WTC11 (cell line): ENCODE results near the gene CDH19. TPM values are rescaled to one million over a fixed set of nuclear protein-coding genes. Genes with fewer than 3 reads are reported as not detected.

Experiments
- ATAC-seq: fragments of 200-7000 bp; cut with Tn5 transposase; 2 replicates; pipeline ENCODE4 v1.10.0; 2021; ENCODE audit warnings: mild to moderate bottlenecking, moderate library complexity
- CTCF ChIA-PET: fragments of 300-600 bp; sonication (Branson Sonifier 250); formaldehyde crosslinking; loops from one replicate; lab custom pipeline; 2021; ENCODE audit warnings: antibody characterized with exemption; lab: Charles Lee
- POLR2A ChIA-PET: fragments of 350-600 bp; sonication (Branson Sonifier 250); formaldehyde crosslinking; loops from one replicate; lab custom pipeline; 2021; ENCODE audit warnings: antibody characterized with exemption; lab: Charles Lee
- DNase-seq: peaks from one replicate; pipeline ENCODE4 v3.0.0; 2021; ENCODE audit warnings: low spot score
- H3K27ac Mint-ChIP-seq: 2 replicates; pipeline ENCODE4 v1.8.0; 2021; ENCODE audit warnings: mixed read lengths
- H3K27me3 Mint-ChIP-seq: 2 replicates; pipeline ENCODE4 v1.8.0; 2021; ENCODE audit warnings: low read depth, mild to moderate bottlenecking, moderate library complexity, mixed read lengths
- H3K36me3 Mint-ChIP-seq: 2 replicates; pipeline ENCODE4 v1.8.0; 2021; ENCODE audit warnings: mixed read lengths
- H3K4me1 Mint-ChIP-seq: 2 replicates; pipeline ENCODE4 v1.8.0; 2022; ENCODE audit warnings: mixed read lengths
- H3K4me3 Mint-ChIP-seq: 2 replicates; pipeline ENCODE4 v1.8.0; 2021; ENCODE audit warnings: mild to moderate bottlenecking, moderate library complexity, mixed read lengths
- H3K9me3 Mint-ChIP-seq: 2 replicates; pipeline ENCODE4 v1.8.0; 2021; ENCODE audit warnings: mixed read lengths
- ATF1 ChIP-seq: sonication (generic); formaldehyde crosslinking; IDR thresholded peaks from 2 replicates; pipeline ENCODE4 v1.8.1; 2023; ENCODE audit warnings: mild to moderate bottlenecking, moderate library complexity, missing genetic modification reagents
- CBFB ChIP-seq: sonication (generic); formaldehyde crosslinking; IDR thresholded peaks from 2 replicates; pipeline ENCODE4 v1.8.1; 2022; ENCODE audit warnings: mild to moderate bottlenecking, low read depth, missing genetic modification reagents
- CREM ChIP-seq: sonication (generic); formaldehyde crosslinking; IDR thresholded peaks from 2 replicates; pipeline ENCODE4 v1.8.1; 2022; ENCODE audit warnings: mild to moderate bottlenecking, missing genetic modification reagents, moderate library complexity
- EMX1 ChIP-seq: fragments of 250-450 bp; sonication (Bioruptor Pico); IDR thresholded peaks from 2 replicates; pipeline ENCODE4 v1.8.0; 2021; ENCODE audit warnings: mild to moderate bottlenecking
- GABPB1 ChIP-seq: sonication (generic); formaldehyde crosslinking; IDR thresholded peaks from 2 replicates; pipeline ENCODE4 v1.8.1; 2023; ENCODE audit warnings: mild to moderate bottlenecking, missing genetic modification reagents
- GRHL2 ChIP-seq: fragments of 250-450 bp; sonication (Bioruptor Pico); IDR thresholded peaks from 2 replicates; pipeline ENCODE4 v1.8.0; 2022; ENCODE audit warnings: mild to moderate bottlenecking, moderate library complexity; ENCODE audit not compliant: insufficient replicate concordance, severe bottlenecking
- IRF2 ChIP-seq: sonication (generic); formaldehyde crosslinking; IDR thresholded peaks from 2 replicates; pipeline ENCODE4 v1.8.0; 2022; ENCODE audit warnings: low read depth, missing genetic modification reagents, borderline replicate concordance
- KAT7 ChIP-seq: sonication (generic); formaldehyde crosslinking; IDR thresholded peaks from 2 replicates; pipeline ENCODE4 v1.8.1; 2023; ENCODE audit warnings: missing genetic modification reagents, mild to moderate bottlenecking, borderline replicate concordance
- NR1H2 ChIP-seq: sonication (generic); formaldehyde crosslinking; IDR thresholded peaks from 2 replicates; pipeline ENCODE4 v1.9.0; 2021; ENCODE audit warnings: mild to moderate bottlenecking, moderate library complexity, missing genetic modification reagents
- NR2C2 ChIP-seq: sonication (generic); formaldehyde crosslinking; IDR thresholded peaks from 2 replicates; pipeline ENCODE4 v1.8.0; 2022; ENCODE audit warnings: mild to moderate bottlenecking, missing genetic modification reagents
- SP1 ChIP-seq: sonication (generic); formaldehyde crosslinking; conservative IDR thresholded peaks from 2 replicates; pipeline ENCODE4 v1.8.1; 2022; ENCODE audit warnings: missing genetic modification reagents
- TEAD1 ChIP-seq: sonication (generic); formaldehyde crosslinking; IDR thresholded peaks from 2 replicates; pipeline ENCODE4 v1.8.0; 2022; ENCODE audit warnings: mild to moderate bottlenecking, missing genetic modification reagents
- TEAD4 ChIP-seq: sonication (generic); formaldehyde crosslinking; IDR thresholded peaks from 2 replicates; pipeline ENCODE4 v1.8.0; 2022; ENCODE audit warnings: mild to moderate bottlenecking, missing genetic modification reagents
- ZNF138 ChIP-seq: sonication (generic); formaldehyde crosslinking; conservative IDR thresholded peaks from 2 replicates; pipeline ENCODE4 v1.8.1; 2022; ENCODE audit warnings: mild to moderate bottlenecking, moderate library complexity, missing genetic modification reagents
- ZNF219 ChIP-seq: sonication (generic); formaldehyde crosslinking; IDR thresholded peaks from 2 replicates; pipeline ENCODE4 v1.8.0; 2023; ENCODE audit warnings: missing genetic modification reagents, mild to moderate bottlenecking, borderline replicate concordance
- ZNF317 ChIP-seq: sonication (generic); formaldehyde crosslinking; IDR thresholded peaks from 2 replicates; pipeline ENCODE4 v1.8.1; 2023; ENCODE audit warnings: low read depth, mild to moderate bottlenecking, moderate library complexity, missing genetic modification reagents, borderline replicate concordance
- total RNA-seq: library from RNA; stranded (reverse); gene quantifications from 3 replicates; pipeline ENCODE4 v1.2.3, GENCODE V29; 2021
- TF ChIP-seq, protein P1 (sequence below): sonication (generic); formaldehyde crosslinking; IDR thresholded peaks from 2 replicates; pipeline ENCODE4 v1.8.0; 2022; ENCODE audit warnings: mild to moderate bottlenecking, missing genetic modification reagents
- TF ChIP-seq, protein P2 (sequence below): sonication (generic); formaldehyde crosslinking; conservative IDR thresholded peaks from 2 replicates; pipeline ENCODE4 v1.8.1; 2023; ENCODE audit warnings: mild to moderate bottlenecking, low read depth, missing genetic modification reagents, moderate library complexity
- TF ChIP-seq, protein P3 (sequence below): sonication (generic); formaldehyde crosslinking; IDR thresholded peaks from 2 replicates; pipeline ENCODE4 v1.8.1; 2023; ENCODE audit warnings: mild to moderate bottlenecking, missing genetic modification reagents, moderate library complexity
- TF ChIP-seq, protein P4 (sequence below): sonication (generic); formaldehyde crosslinking; IDR thresholded peaks from 2 replicates; pipeline ENCODE4 v1.8.1; 2023; ENCODE audit warnings: mild to moderate bottlenecking, missing genetic modification reagents
- TF ChIP-seq, protein P5 (sequence below): sonication (generic); formaldehyde crosslinking; IDR thresholded peaks from 2 replicates; pipeline ENCODE4 v1.8.1; 2022; ENCODE audit warnings: mild to moderate bottlenecking, moderate library complexity, missing genetic modification reagents

Gene CDH19
- total RNA-seq, 1 experiment from 2014 or later, result not detected

DNA sequence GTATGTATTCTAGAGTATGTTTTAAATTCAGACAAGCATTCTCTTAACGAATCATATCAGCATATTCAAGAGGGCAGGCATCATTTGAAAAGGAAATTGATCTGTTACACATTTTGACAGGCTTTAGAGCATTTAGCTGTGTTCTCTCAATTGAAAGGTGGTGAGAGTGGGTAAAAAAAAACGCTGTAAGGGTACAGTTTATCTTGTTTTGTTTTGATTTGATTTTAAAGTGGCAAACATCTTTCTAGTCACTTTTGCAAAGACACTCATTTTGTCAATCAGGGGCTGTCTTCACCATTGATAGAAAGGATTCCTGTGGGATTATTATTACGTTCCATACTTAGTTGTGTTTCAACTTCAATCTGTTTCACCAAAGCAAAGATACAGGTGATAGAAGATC is 2.2 kb downstream of the CDH19 start (continued):
- TF ChIP-seq, protein P1, sequence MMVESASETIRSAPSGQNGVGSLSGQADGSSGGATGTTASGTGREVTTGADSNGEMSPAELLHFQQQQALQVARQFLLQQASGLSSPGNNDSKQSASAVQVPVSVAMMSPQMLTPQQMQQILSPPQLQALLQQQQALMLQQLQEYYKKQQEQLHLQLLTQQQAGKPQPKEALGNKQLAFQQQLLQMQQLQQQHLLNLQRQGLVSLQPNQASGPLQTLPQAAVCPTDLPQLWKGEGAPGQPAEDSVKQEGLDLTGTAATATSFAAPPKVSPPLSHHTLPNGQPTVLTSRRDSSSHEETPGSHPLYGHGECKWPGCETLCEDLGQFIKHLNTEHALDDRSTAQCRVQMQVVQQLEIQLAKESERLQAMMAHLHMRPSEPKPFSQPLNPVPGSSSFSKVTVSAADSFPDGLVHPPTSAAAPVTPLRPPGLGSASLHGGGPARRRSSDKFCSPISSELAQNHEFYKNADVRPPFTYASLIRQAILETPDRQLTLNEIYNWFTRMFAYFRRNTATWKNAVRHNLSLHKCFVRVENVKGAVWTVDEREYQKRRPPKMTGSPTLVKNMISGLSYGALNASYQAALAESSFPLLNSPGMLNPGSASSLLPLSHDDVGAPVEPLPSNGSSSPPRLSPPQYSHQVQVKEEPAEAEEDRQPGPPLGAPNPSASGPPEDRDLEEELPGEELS (CRISPR knock-in tag), result no peak

DNA sequence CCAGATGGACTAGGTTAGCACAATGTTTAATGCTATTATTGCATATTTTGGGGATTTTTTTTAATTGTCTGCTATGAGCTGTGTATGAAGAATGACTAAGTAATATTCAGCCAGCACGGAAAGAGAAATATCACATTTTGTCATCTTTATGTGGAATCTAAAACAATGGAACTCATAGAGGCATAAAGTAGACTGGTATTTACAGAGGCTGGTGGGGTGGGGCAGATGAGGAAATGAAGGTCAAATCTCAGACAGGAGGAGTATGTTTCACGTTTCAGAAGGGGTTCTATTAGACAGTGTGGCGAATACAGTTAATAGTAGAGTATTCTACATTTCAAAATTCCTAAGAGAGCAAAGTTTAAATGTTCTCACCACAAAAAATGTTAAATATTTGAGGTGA is 4.7 kb downstream of the CDH19 start:
- ATAC-seq (no peak), DNase-seq (no peak)
- H3K4me3 Mint-ChIP-seq, result no peak overlapping the region
- no peaks in the 10 kb centered on the region for H3K27me3 Mint-ChIP-seq
- H3K36me3 Mint-ChIP-seq, result no peaks in the 10 kb centered on the region
- no peak for TF ChIP-seq TEAD4
- TF ChIP-seq, protein P2, sequence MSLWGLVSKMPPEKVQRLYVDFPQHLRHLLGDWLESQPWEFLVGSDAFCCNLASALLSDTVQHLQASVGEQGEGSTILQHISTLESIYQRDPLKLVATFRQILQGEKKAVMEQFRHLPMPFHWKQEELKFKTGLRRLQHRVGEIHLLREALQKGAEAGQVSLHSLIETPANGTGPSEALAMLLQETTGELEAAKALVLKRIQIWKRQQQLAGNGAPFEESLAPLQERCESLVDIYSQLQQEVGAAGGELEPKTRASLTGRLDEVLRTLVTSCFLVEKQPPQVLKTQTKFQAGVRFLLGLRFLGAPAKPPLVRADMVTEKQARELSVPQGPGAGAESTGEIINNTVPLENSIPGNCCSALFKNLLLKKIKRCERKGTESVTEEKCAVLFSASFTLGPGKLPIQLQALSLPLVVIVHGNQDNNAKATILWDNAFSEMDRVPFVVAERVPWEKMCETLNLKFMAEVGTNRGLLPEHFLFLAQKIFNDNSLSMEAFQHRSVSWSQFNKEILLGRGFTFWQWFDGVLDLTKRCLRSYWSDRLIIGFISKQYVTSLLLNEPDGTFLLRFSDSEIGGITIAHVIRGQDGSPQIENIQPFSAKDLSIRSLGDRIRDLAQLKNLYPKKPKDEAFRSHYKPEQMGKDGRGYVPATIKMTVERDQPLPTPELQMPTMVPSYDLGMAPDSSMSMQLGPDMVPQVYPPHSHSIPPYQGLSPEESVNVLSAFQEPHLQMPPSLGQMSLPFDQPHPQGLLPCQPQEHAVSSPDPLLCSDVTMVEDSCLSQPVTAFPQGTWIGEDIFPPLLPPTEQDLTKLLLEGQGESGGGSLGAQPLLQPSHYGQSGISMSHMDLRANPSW (CRISPR knock-in tag), result no peak
- TF ChIP-seq NR1H2 (CRISPR knock-in tag), result no peak
- no peak for TF ChIP-seq TEAD1
- TF ChIP-seq CREM (CRISPR knock-in tag), result no peak
- no peak overlapping the region for H3K27ac Mint-ChIP-seq
- H3K4me1 Mint-ChIP-seq, result no peaks in the 10 kb centered on the region
- peaks cover 13% of the 10 kb centered on the region for H3K9me3 Mint-ChIP-seq
- ChIA-PET CTCF (no interaction called here), POLR2A (no interaction called here)

DNA sequence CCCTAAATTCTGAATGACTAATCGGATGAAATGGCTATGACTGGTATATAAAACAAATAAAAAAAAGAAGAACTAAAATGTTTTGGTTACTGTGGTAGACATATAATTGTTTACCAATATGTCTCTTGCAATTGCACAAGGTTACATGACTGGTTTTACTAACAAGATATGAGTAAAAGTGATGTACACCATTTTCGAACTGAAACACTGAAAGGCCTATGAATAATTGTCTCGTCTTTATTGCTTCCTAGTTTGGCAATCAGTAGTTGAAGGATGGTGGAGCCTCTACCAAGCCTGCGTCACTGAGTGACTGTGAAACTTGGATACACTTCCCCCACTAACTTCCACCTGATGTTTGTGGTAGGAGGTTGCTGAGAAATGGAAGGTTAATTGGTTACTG is 16.5 kb downstream of the CDH19 start:
- no peaks in the 10 kb centered on the region for H3K9me3 Mint-ChIP-seq
- H3K27me3 Mint-ChIP-seq, result no peaks in the 10 kb centered on the region
- H3K4me1 Mint-ChIP-seq, result peaks cover 9% of the 10 kb centered on the region
- TF ChIP-seq NR2C2 (no peak), ZNF219 (CRISPR knock-in tag) (no peak)
- TF ChIP-seq, protein P3, sequence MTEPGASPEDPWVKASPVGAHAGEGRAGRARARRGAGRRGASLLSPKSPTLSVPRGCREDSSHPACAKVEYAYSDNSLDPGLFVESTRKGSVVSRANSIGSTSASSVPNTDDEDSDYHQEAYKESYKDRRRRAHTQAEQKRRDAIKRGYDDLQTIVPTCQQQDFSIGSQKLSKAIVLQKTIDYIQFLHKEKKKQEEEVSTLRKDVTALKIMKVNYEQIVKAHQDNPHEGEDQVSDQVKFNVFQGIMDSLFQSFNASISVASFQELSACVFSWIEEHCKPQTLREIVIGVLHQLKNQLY (CRISPR knock-in tag), result no peak
- DNase-seq (no peak), ATAC-seq (no peak)
- H3K27ac Mint-ChIP-seq, result no peak overlapping the region
- POLR2A ChIA-PET, result no interaction called here
- H3K36me3 Mint-ChIP-seq, result no peaks in the 10 kb centered on the region
- no peak overlapping the region for H3K4me3 Mint-ChIP-seq
- CTCF ChIA-PET, result no interaction called here

DNA sequence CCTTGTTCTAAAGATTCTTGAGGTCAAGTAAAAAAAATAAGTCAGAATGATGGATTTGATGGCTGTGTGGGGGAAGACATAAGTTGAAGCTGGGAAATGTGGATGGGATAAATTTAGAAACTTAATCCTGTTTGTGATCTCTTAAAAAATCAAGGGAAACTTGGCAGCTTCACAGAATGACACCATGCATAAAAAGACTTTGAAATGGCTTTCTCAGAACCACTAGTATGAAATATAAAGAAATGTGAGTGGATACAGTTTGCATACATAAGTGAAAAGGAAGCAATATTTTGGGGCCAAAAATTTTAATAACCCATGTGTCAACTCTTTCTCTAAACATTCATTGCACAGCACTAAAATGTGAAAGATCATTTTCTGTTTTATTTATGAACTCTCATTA is 21.7 kb downstream of the CDH19 start:
- Mint-ChIP-seq H3K4me1 (peaks cover 9% of the 10 kb centered on the region), H3K27ac (no peak overlapping the region), H3K36me3 (no peaks in the 10 kb centered on the region), H3K27me3 (no peaks in the 10 kb centered on the region), H3K9me3 (no peaks in the 10 kb centered on the region), H3K4me3 (no peak overlapping the region)
- DNase-seq (no peak), ATAC-seq (no peak)
- ChIA-PET CTCF (no interaction called here), POLR2A (no interaction called here)
- TF ChIP-seq ATF1 (CRISPR knock-in tag) (no peak), IRF2 (no peak), KAT7 (CRISPR knock-in tag) (no peak), SP1 (CRISPR knock-in tag) (no peak), GRHL2 (CRISPR knock-in tag) (no peak), GABPB1 (CRISPR knock-in tag) (no peak), ZNF317 (CRISPR knock-in tag) (no peak), CBFB (CRISPR knock-in tag) (no peak), ZNF138 (CRISPR knock-in tag) (no peak), NR2C2 (no peak), EMX1 (CRISPR knock-in tag) (no peak)
- TF ChIP-seq, protein P4, sequence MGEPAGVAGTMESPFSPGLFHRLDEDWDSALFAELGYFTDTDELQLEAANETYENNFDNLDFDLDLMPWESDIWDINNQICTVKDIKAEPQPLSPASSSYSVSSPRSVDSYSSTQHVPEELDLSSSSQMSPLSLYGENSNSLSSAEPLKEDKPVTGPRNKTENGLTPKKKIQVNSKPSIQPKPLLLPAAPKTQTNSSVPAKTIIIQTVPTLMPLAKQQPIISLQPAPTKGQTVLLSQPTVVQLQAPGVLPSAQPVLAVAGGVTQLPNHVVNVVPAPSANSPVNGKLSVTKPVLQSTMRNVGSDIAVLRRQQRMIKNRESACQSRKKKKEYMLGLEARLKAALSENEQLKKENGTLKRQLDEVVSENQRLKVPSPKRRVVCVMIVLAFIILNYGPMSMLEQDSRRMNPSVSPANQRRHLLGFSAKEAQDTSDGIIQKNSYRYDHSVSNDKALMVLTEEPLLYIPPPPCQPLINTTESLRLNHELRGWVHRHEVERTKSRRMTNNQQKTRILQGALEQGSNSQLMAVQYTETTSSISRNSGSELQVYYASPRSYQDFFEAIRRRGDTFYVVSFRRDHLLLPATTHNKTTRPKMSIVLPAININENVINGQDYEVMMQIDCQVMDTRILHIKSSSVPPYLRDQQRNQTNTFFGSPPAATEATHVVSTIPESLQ (CRISPR knock-in tag), result no peak
- TF ChIP-seq, protein P5, sequence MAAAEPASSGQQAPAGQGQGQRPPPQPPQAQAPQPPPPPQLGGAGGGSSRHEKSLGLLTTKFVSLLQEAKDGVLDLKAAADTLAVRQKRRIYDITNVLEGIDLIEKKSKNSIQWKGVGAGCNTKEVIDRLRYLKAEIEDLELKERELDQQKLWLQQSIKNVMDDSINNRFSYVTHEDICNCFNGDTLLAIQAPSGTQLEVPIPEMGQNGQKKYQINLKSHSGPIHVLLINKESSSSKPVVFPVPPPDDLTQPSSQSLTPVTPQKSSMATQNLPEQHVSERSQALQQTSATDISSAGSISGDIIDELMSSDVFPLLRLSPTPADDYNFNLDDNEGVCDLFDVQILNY, result no peak
